Endothelial cell of umbilical vein (primary cell): ENCODE data around the gene ACAP2. TPM values are rescaled to one million over a fixed set of nuclear protein-coding genes. Genes with fewer than 3 reads are reported as not detected.

Experiments used
- BruUV-seq: library from RNA; stranded (reverse); fragments of 400-500 nt; replicated peaks from 2 replicates; lab custom pipeline; 2021; lab: Mats Ljungman, UMichigan
- CTCF ChIA-PET: fragments of 300-600, 350-600 bp; sonication (Branson Sonifier 250); formaldehyde crosslinking; loops from one replicate; lab custom pipeline; 2021; ENCODE audit warnings: antibody characterized with exemption, inconsistent platforms; lab: Charles Lee
- POLR2A ChIA-PET: fragments of 300-600, 350-600 bp; sonication (Branson Sonifier 250); formaldehyde crosslinking; loops from one replicate; lab custom pipeline; 2021; ENCODE audit warnings: antibody characterized with exemption, inconsistent platforms; lab: Charles Lee
- DNase-seq: peaks from one replicate; pipeline ENCODE4 v3.0.0-alpha.2; 2011; ENCODE audit warnings: low read depth, low spot score
- FAIRE-seq: peaks from 2 replicates; lab custom pipeline; 2011; peaks lifted over from hg19 to GRCh38; lab: Jason Lieb, UNC
- H2AFZ ChIP-seq: 2 replicates; pipeline ENCODE4 v1.6.0; 2012; ENCODE audit warnings: low read depth, low read length, control low read depth, inconsistent platforms
- H3K27ac ChIP-seq: 2 replicates; pipeline ENCODE4 v1.5.1; 2011; ENCODE audit warnings: low read depth, mild to moderate bottlenecking, control low read depth, low read length, moderate library complexity; ENCODE audit not compliant: insufficient read depth
- H3K27me3 ChIP-seq, 2 experiments: 2 replicates each; pipeline versions ENCODE4 v1.6.0 to v1.6.1; 2011; ENCODE audit warnings: low read length in 2 of 2, mixed read lengths in 1 of 2; ENCODE audit not compliant: control insufficient read depth in 2 of 2, insufficient read depth in 2 of 2
- H3K36me3 ChIP-seq, 2 experiments: 2 replicates in 1 of 2; 3 replicates in 1 of 2; pipeline ENCODE4 v1.5.1; 2011; ENCODE audit warnings: low read length in 2 of 2, mild to moderate bottlenecking in 1 of 2, moderate library complexity in 1 of 2; ENCODE audit not compliant: control insufficient read depth in 2 of 2, insufficient read depth in 2 of 2; ENCODE audit errors: extremely low read depth in 1 of 2
- H3K4me1 ChIP-seq: 3 replicates; pipeline ENCODE4 v1.5.1; 2011; ENCODE audit warnings: mild to moderate bottlenecking, low read length; ENCODE audit not compliant: control insufficient read depth, insufficient read depth; ENCODE audit errors: extremely low read depth
- H3K4me2 ChIP-seq: 2 replicates; pipeline ENCODE4 v1.6.1; 2011; ENCODE audit warnings: low read length, control low read depth, mixed read lengths; ENCODE audit not compliant: insufficient read depth
- H3K4me3 ChIP-seq, 3 experiments: fragments of 200-600 bp in 1 of 3; sonication (generic), shearing (Covaris generic) in 1 of 3; replicated peaks in 1 of 3; 2 replicates each; pipeline ENCODE4 v1.5.1; 2011 to 2016; ENCODE audit warnings: control low read depth in 3 of 3, low read length in 3 of 3, mild to moderate bottlenecking in 2 of 3, inconsistent platforms in 1 of 3, low read depth in 1 of 3, moderate library complexity in 1 of 3; ENCODE audit not compliant: insufficient read depth in 1 of 3
- H3K79me2 ChIP-seq: 2 replicates; pipeline ENCODE4 v1.6.0; 2012; ENCODE audit warnings: low read length, inconsistent platforms; ENCODE audit not compliant: control insufficient read depth, insufficient read depth
- H3K9ac ChIP-seq: replicated peaks from 2 replicates; pipeline ENCODE3; 2011; ENCODE audit warnings: low read length, control low read depth; ENCODE audit not compliant: insufficient read depth; ENCODE audit errors: extremely low read depth
- H3K9me1 ChIP-seq: replicated peaks from 3 replicates; pipeline ENCODE4 v1.6.0; 2011; ENCODE audit warnings: mild to moderate bottlenecking, low read length; ENCODE audit not compliant: control insufficient read depth, insufficient read depth; ENCODE audit errors: extremely low read depth
- H3K9me3 ChIP-seq: replicated peaks from 2 replicates; pipeline ENCODE4 v1.5.1; 2012; ENCODE audit warnings: low read length, inconsistent platforms; ENCODE audit not compliant: control insufficient read depth, insufficient read depth
- H4K20me1 ChIP-seq: replicated peaks from 2 replicates; pipeline ENCODE3; 2011; ENCODE audit warnings: mild to moderate bottlenecking, low read length; ENCODE audit not compliant: control insufficient read depth, insufficient read depth; ENCODE audit errors: extremely low read depth
- EZH2 ChIP-seq: IDR thresholded peaks from 2 replicates; pipeline ENCODE4 v1.6.1; 2012; ENCODE audit warnings: borderline replicate concordance, low read depth, mild to moderate bottlenecking, moderate library complexity, low read length, inconsistent platforms; ENCODE audit not compliant: severe bottlenecking
- FOS ChIP-seq: IDR thresholded peaks from 2 replicates; pipeline ENCODE4 v1.6.1; 2011; ENCODE audit warnings: mild to moderate bottlenecking, low read length, moderate library complexity, borderline replicate concordance; ENCODE audit not compliant: insufficient read depth
- GATA2 ChIP-seq: IDR thresholded peaks from 2 replicates; pipeline ENCODE4 v1.7.0; 2011; ENCODE audit warnings: low read depth, mild to moderate bottlenecking, moderate library complexity, mixed read lengths, low read length; ENCODE audit not compliant: insufficient read length, insufficient read depth
- JUN ChIP-seq: IDR thresholded peaks from 2 replicates; pipeline ENCODE4 v1.6.1; 2011; ENCODE audit warnings: borderline replicate concordance, low read depth; ENCODE audit not compliant: insufficient read length, insufficient read depth
- MYC ChIP-seq: IDR thresholded peaks from one replicate; pipeline ENCODE4 v1.6.1; 2011; ENCODE audit warnings: mild to moderate bottlenecking, low read depth, low read length
- POLR2A ChIP-seq: IDR thresholded peaks from 2 replicates; pipeline ENCODE4 v1.6.1; 2012; ENCODE audit warnings: low read depth, mild to moderate bottlenecking, control low read depth, low read length
- POLR2AphosphoS5 ChIP-seq: IDR thresholded peaks from 2 replicates; pipeline ENCODE4 v1.6.1; 2012; ENCODE audit warnings: low read depth, mild to moderate bottlenecking, control low read depth, low read length, moderate library complexity; ENCODE audit not compliant: insufficient read depth
- dilution Hi-C: fragments of 300-500 bp; cut with MboI; formaldehyde crosslinking; loops from one replicate; pipeline ENCODE4 v1.15.0; 2019; ENCODE audit warnings: low sequenced_read_pairs; ENCODE audit not compliant: extremely low pct_ligation_motif_present
- intact Hi-C: fragments of 100-400 bp; cut with micrococcal nuclease; formaldehyde crosslinking; loops from one replicate; pipeline ENCODE4 v1.10.0; 2022
- polyA plus RNA-seq, 4 experiments: library from polyadenylated mRNA; depleted of rRNA in 3 of 4; stranded (reverse) in 3 of 4; unstranded in 1 of 4; fragments of >200 nt; gene quantifications; 2 replicates each; pipeline versions ENCODE4 v1.2.1 to v1.2.3, GENCODE V29; 2011 to 2012; ENCODE audit warnings: missing spikeins in 1 of 4
- total RNA-seq: library from RNA; stranded (reverse); gene quantifications from 2 replicates; pipeline ENCODE4 v1.2.3, GENCODE V29; 2021
- TF ChIP-seq, protein P1 (sequence below), 2 donors: IDR thresholded peaks; 1 replicate in 1 of 2; 2 replicates in 1 of 2; pipeline ENCODE4 v1.5.1; 2011; ENCODE audit warnings: low read length in 2 of 2, mild to moderate bottlenecking in 2 of 2, moderate library complexity in 2 of 2, control low read depth in 1 of 2, inconsistent platforms in 1 of 2, low read depth in 1 of 2; ENCODE audit not compliant: insufficient read depth in 1 of 2; ENCODE audit errors: extremely low read depth in 1 of 2
- TF ChIP-seq, protein P2 (sequence below): IDR thresholded peaks from 2 replicates; pipeline ENCODE4 v1.6.1; 2011; ENCODE audit not compliant: insufficient read depth, insufficient read length

Gene ACAP2
- total and polyA plus RNA-seq, 2 donors (not counting 3 experiments of a cell fraction or from before 2014, with no cell fraction given): 13.6 to 36.9 TPM

DNA sequence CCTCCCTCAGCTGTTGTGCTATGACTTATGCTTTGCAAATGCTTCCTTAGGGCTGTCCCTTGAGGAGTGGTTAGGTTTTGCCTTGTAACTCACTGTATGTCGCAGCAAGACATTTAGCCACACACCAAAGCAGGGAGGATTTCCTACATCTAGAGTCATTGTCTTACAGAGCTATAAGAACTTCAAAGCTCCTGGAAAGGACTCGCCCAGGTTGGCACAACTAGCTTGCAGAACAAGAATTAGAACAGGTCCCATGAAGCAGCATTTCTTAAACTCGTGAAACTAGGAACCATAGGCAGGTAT, 19.4 kb upstream of the ACAP2 start:
- H3K27me3 ChIP-seq: peaks cover 3 to 6% of the 10 kb centered on the region in 2 experiments
- no peak overlapping the region for H3K4me2 ChIP-seq
- H3K79me2 ChIP-seq: no peaks in the 10 kb centered on the region
- no peak for DNase-seq
- H3K4me1 ChIP-seq: no peaks in the 10 kb centered on the region
- no peak overlapping the region for H2AFZ ChIP-seq
- no TSS peak for BruUV-seq
- TF ChIP-seq GATA2 (no peak), POLR2A (no peak), EZH2 (no peak), FOS (no peak), JUN (no peak), MYC (no peak), POLR2AphosphoS5 (no peak)
- TF ChIP-seq, protein P1, sequence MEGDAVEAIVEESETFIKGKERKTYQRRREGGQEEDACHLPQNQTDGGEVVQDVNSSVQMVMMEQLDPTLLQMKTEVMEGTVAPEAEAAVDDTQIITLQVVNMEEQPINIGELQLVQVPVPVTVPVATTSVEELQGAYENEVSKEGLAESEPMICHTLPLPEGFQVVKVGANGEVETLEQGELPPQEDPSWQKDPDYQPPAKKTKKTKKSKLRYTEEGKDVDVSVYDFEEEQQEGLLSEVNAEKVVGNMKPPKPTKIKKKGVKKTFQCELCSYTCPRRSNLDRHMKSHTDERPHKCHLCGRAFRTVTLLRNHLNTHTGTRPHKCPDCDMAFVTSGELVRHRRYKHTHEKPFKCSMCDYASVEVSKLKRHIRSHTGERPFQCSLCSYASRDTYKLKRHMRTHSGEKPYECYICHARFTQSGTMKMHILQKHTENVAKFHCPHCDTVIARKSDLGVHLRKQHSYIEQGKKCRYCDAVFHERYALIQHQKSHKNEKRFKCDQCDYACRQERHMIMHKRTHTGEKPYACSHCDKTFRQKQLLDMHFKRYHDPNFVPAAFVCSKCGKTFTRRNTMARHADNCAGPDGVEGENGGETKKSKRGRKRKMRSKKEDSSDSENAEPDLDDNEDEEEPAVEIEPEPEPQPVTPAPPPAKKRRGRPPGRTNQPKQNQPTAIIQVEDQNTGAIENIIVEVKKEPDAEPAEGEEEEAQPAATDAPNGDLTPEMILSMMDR (IDR thresholded peaks at IDR 0.05; ENCODE audit: extremely low read depth in 1 of 2, insufficient read depth in 1 of 2, low read depth in 1 of 2, low read length in 2 of 2): no peak
- TF ChIP-seq, protein P2, sequence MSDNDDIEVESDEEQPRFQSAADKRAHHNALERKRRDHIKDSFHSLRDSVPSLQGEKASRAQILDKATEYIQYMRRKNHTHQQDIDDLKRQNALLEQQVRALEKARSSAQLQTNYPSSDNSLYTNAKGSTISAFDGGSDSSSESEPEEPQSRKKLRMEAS: no peak
- ChIA-PET CTCF (interaction anchor here (1.7 kb wide), 1 partner anchor 191 kb away, joined by 9 read pairs; the partner anchor contains the start of gene XXYLT1), POLR2A (interaction anchor here (0.7 kb wide), 2 partner anchors 53 to 90 kb away, joined by 3 to 4 read pairs; no protein-coding TSS in a partner anchor)
- no peak overlapping the region for H3K4me3 ChIP-seq
- dilution Hi-C loops: no loop called here
- no peaks in the 10 kb centered on the region for H4K20me1 ChIP-seq
- no peak overlapping the region for H3K27ac ChIP-seq
- no peak for FAIRE-seq
- H3K9me1 ChIP-seq: no peaks in the 10 kb centered on the region
- no peaks in the 10 kb centered on the region for H3K36me3 ChIP-seq
- intact Hi-C loops: no loop called here
- no peaks in the 10 kb centered on the region for H3K9me3 ChIP-seq
- no peak overlapping the region for H3K9ac ChIP-seq
